ENCODE data around the gene ACKR4.
"Not testable (repeated sequence)": the region's sequence is repeated elsewhere in the genome, so short reads cannot be mapped to it uniquely, and the experiment has no call there.

ACKR4 gene

GRCh38 chr3:132594498-132594897 lies 2.6 kb upstream of the ACKR4 start:
- no peak for DNase-seq (ENCODE audit: low read depth in 3 of 3)

- no peak for DNase-seq (ENCODE audit: low read depth in 3 of 3)
These were observed 2.1 kb upstream of the ACKR4 start for GRCh38 chr3:132595014-132595413.

- DNase-seq (ENCODE audit: low read depth in 3 of 3) = no peak
These were observed 744 bp upstream of the ACKR4 start for GRCh38 chr3:132596326-132596725.

GRCh38 chr3:132597660-132598059 lies 590 bp downstream of the ACKR4 start:
- DNase-seq (ENCODE audit: low read depth in 3 of 3) = no peak

GRCh38 chr3:132598181-132598580 lies 1.1 kb downstream of the ACKR4 start:
- no peak for DNase-seq (ENCODE audit: low read depth in 3 of 3)

GRCh38 chr3:132600614-132601013 lies 3.5 kb downstream of the ACKR4 start:
- DNase-seq (ENCODE audit: low read depth in 3 of 3) = not testable (repeated sequence)

- DNase-seq (ENCODE audit: low read depth in 3 of 3) = no peak
These were observed 8.3 kb downstream of the ACKR4 start for GRCh38 chr3:132605374-132605792.

GRCh38 chr3:132606085-132606484 lies 9.0 kb downstream of the ACKR4 start:
- DNase-seq (ENCODE audit: low read depth in 3 of 3) = no peak

- DNase-seq (ENCODE audit: low read depth in 3 of 3) = not testable (repeated sequence)
These were observed 9.6 kb downstream of the ACKR4 start for GRCh38 chr3:132606620-132607019.

- not testable (repeated sequence) for DNase-seq (ENCODE audit: low read depth in 3 of 3)
These were observed 18.2 kb downstream of the ACKR4 start for GRCh38 chr3:132615301-132615700.

- no peak for DNase-seq (ENCODE audit: low read depth in 3 of 3)
These were observed 18.8 kb downstream of the ACKR4 start for GRCh38 chr3:132615881-132616280.

- DNase-seq (ENCODE audit: low read depth in 3 of 3) = no peak
These were observed 19.7 kb downstream of the ACKR4 start for GRCh38 chr3:132616780-132617179.

- DNase-seq (ENCODE audit: low read depth in 3 of 3) = no peak
These were observed 25.1 kb downstream of the ACKR4 start for GRCh38 chr3:132622148-132622547.

GRCh38 chr3:132622761-132623160 lies 25.7 kb downstream of the ACKR4 start:
- no peak for DNase-seq (ENCODE audit: low read depth in 3 of 3)

- DNase-seq (ENCODE audit: low read depth in 3 of 3) = no peak
These were observed 26.6 kb downstream of the ACKR4 start for GRCh38 chr3:132623646-132624045.

- no peak for DNase-seq (ENCODE audit: low read depth in 3 of 3)
These were observed 27.7 kb downstream of the ACKR4 start for GRCh38 chr3:132624790-132625189.

GRCh38 chr3:132625613-132626012 lies 28.5 kb downstream of the ACKR4 start:
- no peak for DNase-seq (ENCODE audit: low read depth in 3 of 3)

GRCh38 chr3:132626955-132627354 lies 29.9 kb downstream of the ACKR4 start:
- no peak for DNase-seq (ENCODE audit: low read depth in 3 of 3)

- DNase-seq (ENCODE audit: low read depth in 3 of 3) = no peak
These were observed 31.1 kb downstream of the ACKR4 start for GRCh38 chr3:132628157-132628556.

GRCh38 chr3:132629928-132630327 lies 32.9 kb downstream of the ACKR4 start:
- no peak for DNase-seq (ENCODE audit: low read depth in 3 of 3)

GRCh38 chr3:132630612-132631011 lies 33.5 kb downstream of the ACKR4 start:
- no peak for DNase-seq (ENCODE audit: low read depth in 3 of 3)

GRCh38 chr3:132635052-132635451 lies 38.0 kb downstream of the ACKR4 start:
- no peak for DNase-seq (ENCODE audit: low read depth in 3 of 3)

- DNase-seq (ENCODE audit: low read depth in 3 of 3) = no peak
These were observed 40.5 kb downstream of the ACKR4 start for GRCh38 chr3:132637590-132637989.

GRCh38 chr3:132638706-132639105 lies 41.6 kb downstream of the ACKR4 start:
- DNase-seq (ENCODE audit: low read depth in 3 of 3) = no peak

GRCh38 chr3:132641427-132641826 lies 44.4 kb downstream of the ACKR4 start:
- not testable (repeated sequence) for DNase-seq (ENCODE audit: low read depth in 3 of 3)
